Astrocyte (in vitro differentiated cells and primary cell): Measurements from ENCODE around the gene KIF18B. TPM values are rescaled to one million over a fixed set of nuclear protein-coding genes. Genes with fewer than 3 reads are reported as not detected.

Experiments
- DNase-seq: peaks from one replicate; pipeline ENCODE4 v3.0.0-alpha.2; 2010; ENCODE audit warnings: low read depth
- FAIRE-seq: peaks from 2 replicates; lab custom pipeline; 2011; peaks lifted over from hg19 to GRCh38; lab: Jason Lieb, UNC
- H2AFZ ChIP-seq: 2 replicates; pipeline ENCODE4 v1.6.0; 2012; ENCODE audit warnings: low read depth, low read length, inconsistent platforms
- H3K27ac ChIP-seq: 2 replicates; pipeline ENCODE4 v1.5.1; 2011; ENCODE audit warnings: low read depth, low read length, inconsistent platforms
- H3K27me3 ChIP-seq: 2 replicates; pipeline ENCODE4 v1.6.0; 2011; ENCODE audit warnings: low read length, inconsistent platforms; ENCODE audit not compliant: insufficient read depth
- H3K36me3 ChIP-seq: 2 replicates; pipeline ENCODE4 v1.5.1; 2011; ENCODE audit warnings: low read length, inconsistent platforms; ENCODE audit not compliant: insufficient read depth
- H3K4me1 ChIP-seq: 2 replicates; pipeline ENCODE4 v1.5.1; 2011; ENCODE audit warnings: low read length, inconsistent platforms; ENCODE audit not compliant: insufficient read depth
- H3K4me2 ChIP-seq: 2 replicates; pipeline ENCODE4 v1.6.0; 2012; ENCODE audit warnings: low read length, inconsistent platforms
- H3K4me3 ChIP-seq: 2 replicates; pipeline ENCODE4 v1.5.1; 2011; ENCODE audit warnings: low read depth, mild to moderate bottlenecking, low read length, inconsistent platforms; ENCODE audit not compliant: insufficient read depth
- H3K79me2 ChIP-seq: 2 replicates; pipeline ENCODE4 v1.6.0; 2012; ENCODE audit warnings: mild to moderate bottlenecking, low read length, inconsistent platforms; ENCODE audit not compliant: insufficient read depth
- H3K9ac ChIP-seq: 2 replicates; pipeline ENCODE4 v1.6.0; 2012; ENCODE audit warnings: mild to moderate bottlenecking, low read length, inconsistent platforms
- H3K9me3 ChIP-seq: 2 replicates; pipeline ENCODE4 v1.5.1; 2012; ENCODE audit warnings: low read depth, mild to moderate bottlenecking, low read length, inconsistent platforms; ENCODE audit not compliant: insufficient read depth
- H4K20me1 ChIP-seq: 2 replicates; pipeline ENCODE4 v1.6.0; 2012; ENCODE audit warnings: low read length, inconsistent platforms; ENCODE audit not compliant: insufficient read depth
- H3K27ac Mint-ChIP-seq: one replicate; pipeline ENCODE4 v1.8.0; 2021; ENCODE audit warnings: mild to moderate bottlenecking, mixed read lengths; ENCODE audit not compliant: unreplicated experiment
- H3K27me3 Mint-ChIP-seq: one replicate; pipeline ENCODE4 v1.8.0; 2021; ENCODE audit warnings: low read depth, mixed read lengths; ENCODE audit not compliant: unreplicated experiment
- H3K36me3 Mint-ChIP-seq: one replicate; pipeline ENCODE4 v1.8.0; 2021; ENCODE audit warnings: low read depth, mixed read lengths; ENCODE audit not compliant: unreplicated experiment
- H3K4me1 Mint-ChIP-seq: one replicate; pipeline ENCODE4 v1.8.0; 2021; ENCODE audit warnings: low read depth, mixed read lengths; ENCODE audit not compliant: unreplicated experiment
- H3K4me3 Mint-ChIP-seq: one replicate; pipeline ENCODE4 v1.8.0; 2021; ENCODE audit warnings: mild to moderate bottlenecking, moderate library complexity, mixed read lengths; ENCODE audit not compliant: unreplicated experiment
- H3K9me3 Mint-ChIP-seq: one replicate; pipeline ENCODE4 v1.8.0; 2021; ENCODE audit warnings: mild to moderate bottlenecking, mixed read lengths; ENCODE audit not compliant: unreplicated experiment
- EZH2 ChIP-seq: IDR thresholded peaks from 2 replicates; pipeline ENCODE4 v1.6.1; 2012; ENCODE audit warnings: mild to moderate bottlenecking, low read length, inconsistent platforms; ENCODE audit not compliant: insufficient read depth
- total RNA-seq: library from RNA; stranded (reverse); gene quantifications from 2 replicates; pipeline ENCODE4 v1.2.1, GENCODE V29; 2021
- TF ChIP-seq, protein P1 (sequence below): IDR thresholded peaks from 2 replicates; pipeline ENCODE4 v1.5.1; 2011; ENCODE audit warnings: low read depth, mild to moderate bottlenecking, inconsistent platforms, low read length, moderate library complexity; ENCODE audit not compliant: insufficient read depth

KIF18B gene
- total RNA-seq, 1 donor from 2014 or later = 1.8 TPM

DNA sequence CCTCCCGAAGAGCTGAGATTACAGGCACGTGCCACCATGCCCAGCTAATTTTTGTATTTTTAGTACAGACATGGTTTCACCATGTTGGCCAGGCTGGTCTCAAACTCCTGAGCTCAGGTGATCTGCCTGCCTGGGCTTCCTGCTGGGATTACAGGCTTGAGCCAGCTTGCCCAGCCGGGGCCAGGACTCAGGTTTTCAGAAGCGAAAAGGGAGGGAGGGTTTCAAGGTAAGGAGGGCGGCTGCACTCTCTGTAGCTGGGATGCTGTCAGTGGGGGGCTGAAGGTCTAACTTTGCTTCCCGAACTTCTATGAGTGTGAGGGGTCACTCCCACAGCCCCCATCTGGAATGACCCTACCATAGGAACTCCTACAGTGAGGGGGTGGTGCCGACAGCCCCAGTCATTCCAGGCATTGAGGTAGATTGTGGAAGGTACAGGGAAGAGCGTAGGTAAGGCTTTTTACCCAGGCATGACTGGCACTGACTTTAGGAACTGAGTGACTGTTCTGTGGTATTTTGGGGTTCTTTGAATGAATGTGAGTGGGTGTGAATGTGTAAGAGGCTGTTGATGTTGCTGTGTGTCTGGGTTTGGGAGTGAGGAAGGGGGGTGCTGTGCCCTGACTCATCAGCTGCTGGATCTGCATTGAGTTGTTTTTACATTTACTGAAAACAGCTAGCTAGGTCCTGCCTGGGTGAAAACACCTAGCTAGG, 24.4 kb upstream of the KIF18B start:
- DNase-seq = peak; percentile 73
- H3K36me3 ChIP-seq = no peaks in the 10 kb centered on the region
- peaks cover 10% of the 10 kb centered on the region for H3K4me1 Mint-ChIP-seq
- H4K20me1 ChIP-seq = no peaks in the 10 kb centered on the region
- peak overlapping the region; percentile 45 for H3K4me2 ChIP-seq
- H3K4me3 Mint-ChIP-seq = no peak overlapping the region
- H3K27ac Mint-ChIP-seq = peak overlapping the region; percentile 8
- H3K36me3 Mint-ChIP-seq = no peaks in the 10 kb centered on the region
- no peak overlapping the region for H3K9ac ChIP-seq
- H3K27me3 ChIP-seq = peaks cover 22% of the 10 kb centered on the region
- no peak overlapping the region for H2AFZ ChIP-seq
- peak; percentile 45 for FAIRE-seq
- no peaks in the 10 kb centered on the region for H3K79me2 ChIP-seq
- no peaks in the 10 kb centered on the region for H3K9me3 Mint-ChIP-seq
- H3K4me3 ChIP-seq = no peak overlapping the region
- TF ChIP-seq, protein P1, sequence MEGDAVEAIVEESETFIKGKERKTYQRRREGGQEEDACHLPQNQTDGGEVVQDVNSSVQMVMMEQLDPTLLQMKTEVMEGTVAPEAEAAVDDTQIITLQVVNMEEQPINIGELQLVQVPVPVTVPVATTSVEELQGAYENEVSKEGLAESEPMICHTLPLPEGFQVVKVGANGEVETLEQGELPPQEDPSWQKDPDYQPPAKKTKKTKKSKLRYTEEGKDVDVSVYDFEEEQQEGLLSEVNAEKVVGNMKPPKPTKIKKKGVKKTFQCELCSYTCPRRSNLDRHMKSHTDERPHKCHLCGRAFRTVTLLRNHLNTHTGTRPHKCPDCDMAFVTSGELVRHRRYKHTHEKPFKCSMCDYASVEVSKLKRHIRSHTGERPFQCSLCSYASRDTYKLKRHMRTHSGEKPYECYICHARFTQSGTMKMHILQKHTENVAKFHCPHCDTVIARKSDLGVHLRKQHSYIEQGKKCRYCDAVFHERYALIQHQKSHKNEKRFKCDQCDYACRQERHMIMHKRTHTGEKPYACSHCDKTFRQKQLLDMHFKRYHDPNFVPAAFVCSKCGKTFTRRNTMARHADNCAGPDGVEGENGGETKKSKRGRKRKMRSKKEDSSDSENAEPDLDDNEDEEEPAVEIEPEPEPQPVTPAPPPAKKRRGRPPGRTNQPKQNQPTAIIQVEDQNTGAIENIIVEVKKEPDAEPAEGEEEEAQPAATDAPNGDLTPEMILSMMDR = no peak
- TF ChIP-seq EZH2 = no peak
- H3K9me3 ChIP-seq = no peaks in the 10 kb centered on the region
- H3K4me1 ChIP-seq = peaks cover 21% of the 10 kb centered on the region
- H3K27me3 Mint-ChIP-seq = peaks cover 36% of the 10 kb centered on the region
- H3K27ac ChIP-seq = no peak overlapping the region

DNA sequence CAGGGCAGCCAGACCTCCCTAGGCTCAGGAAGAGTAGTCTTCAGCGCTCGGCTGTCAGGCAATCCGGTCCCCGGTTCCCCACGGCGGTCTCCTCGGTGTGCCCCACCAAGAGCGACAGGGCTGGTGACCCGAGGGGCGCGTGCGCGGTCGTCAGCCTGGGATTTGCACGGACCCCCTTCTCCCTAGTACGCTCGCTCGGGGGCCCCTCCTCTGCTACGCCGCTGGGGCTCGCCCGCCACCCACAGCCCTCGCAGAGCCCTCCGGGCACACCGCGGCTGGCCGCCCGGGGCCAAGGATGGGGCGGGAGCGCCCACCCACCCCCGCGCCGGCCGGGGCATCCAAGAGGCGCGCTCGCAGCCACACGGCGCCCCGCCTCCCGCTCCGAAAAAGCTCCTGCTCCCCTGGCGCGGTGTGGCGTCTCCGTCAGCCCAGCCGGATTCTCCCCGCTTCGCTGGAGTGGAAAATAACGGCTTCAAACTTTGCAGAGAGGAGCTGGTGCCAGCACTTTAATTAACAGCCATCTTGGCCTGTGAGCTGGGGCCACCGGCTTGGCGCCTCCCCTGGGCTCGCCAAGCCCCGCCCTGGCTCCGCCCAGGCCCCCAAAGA, 22.7 kb upstream of the KIF18B start:
- Histone ChIP-seq H4K20me1 (no peaks in the 10 kb centered on the region), H3K9me3 (no peaks in the 10 kb centered on the region), H3K27me3 (peaks cover 33% of the 10 kb centered on the region), H2AFZ (peak overlapping the region; percentile 67), H3K4me1 (peaks cover 21% of the 10 kb centered on the region), H3K9ac (peak overlapping the region; percentile 40), H3K27ac (no peak overlapping the region), H3K4me3 (peak overlapping the region; percentile 50), H3K79me2 (no peaks in the 10 kb centered on the region), H3K4me2 (peak overlapping the region; percentile 84), H3K36me3 (no peaks in the 10 kb centered on the region)
- TF ChIP-seq EZH2 = peak; percentile 42
- TF ChIP-seq, protein P1 = no peak
- FAIRE-seq = no peak
- H3K36me3 Mint-ChIP-seq = no peaks in the 10 kb centered on the region
- peaks cover 40% of the 10 kb centered on the region for H3K27me3 Mint-ChIP-seq
- H3K27ac Mint-ChIP-seq = no peak overlapping the region
- H3K9me3 Mint-ChIP-seq = no peaks in the 10 kb centered on the region
- peaks cover 10% of the 10 kb centered on the region for H3K4me1 Mint-ChIP-seq
- H3K4me3 Mint-ChIP-seq = peak overlapping the region; percentile 67
- DNase-seq = peak; percentile 20
